Measurements from ENCODE around the gene C4B.
"Not testable (repeated sequence)": the region's sequence is repeated elsewhere in the genome, so short reads cannot be mapped to it uniquely, and the experiment has no call there.

C4B gene

DNA sequence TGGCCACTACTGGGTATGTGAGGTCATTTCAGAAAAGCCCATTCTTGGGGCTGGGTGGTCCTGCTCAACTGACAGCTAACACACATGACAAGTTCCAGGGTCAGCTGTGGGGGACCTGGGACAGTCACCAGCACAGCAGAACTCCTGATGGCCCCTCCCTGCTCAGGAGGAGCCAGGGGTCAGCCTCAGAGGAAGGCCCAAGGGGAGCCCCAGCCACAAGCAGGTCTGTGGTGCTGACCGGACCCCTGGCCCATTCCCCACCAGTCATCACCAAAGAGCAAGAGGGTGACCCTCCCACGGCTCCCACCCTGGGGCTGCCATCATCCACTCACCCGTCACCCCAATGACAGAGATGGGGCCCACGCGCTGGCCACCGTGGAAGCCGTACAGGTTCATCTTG, 41.7 kb downstream of the C4B start:
- FAIRE-seq: no peak

DNA sequence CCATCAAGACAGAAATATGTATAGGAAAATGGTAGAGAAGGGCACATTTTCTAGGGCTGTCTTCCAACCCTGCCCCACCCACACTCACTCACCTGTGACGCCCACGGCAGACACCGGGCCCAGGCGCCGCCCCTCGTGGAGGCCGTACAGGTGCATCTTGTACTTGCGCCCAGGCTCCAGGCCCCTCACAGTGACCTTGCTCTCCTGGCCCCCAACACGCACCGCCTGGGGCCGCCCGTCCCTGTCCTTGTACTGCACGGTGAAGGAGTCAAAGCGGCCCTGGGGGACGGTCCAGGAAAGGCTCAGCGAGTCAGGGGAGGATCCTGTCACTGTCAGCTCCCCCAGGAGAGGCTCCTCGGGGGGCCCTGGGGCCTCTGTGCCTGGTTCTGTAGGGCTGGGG, 43.4 kb downstream of the C4B start:
- no peak for FAIRE-seq

DNA sequence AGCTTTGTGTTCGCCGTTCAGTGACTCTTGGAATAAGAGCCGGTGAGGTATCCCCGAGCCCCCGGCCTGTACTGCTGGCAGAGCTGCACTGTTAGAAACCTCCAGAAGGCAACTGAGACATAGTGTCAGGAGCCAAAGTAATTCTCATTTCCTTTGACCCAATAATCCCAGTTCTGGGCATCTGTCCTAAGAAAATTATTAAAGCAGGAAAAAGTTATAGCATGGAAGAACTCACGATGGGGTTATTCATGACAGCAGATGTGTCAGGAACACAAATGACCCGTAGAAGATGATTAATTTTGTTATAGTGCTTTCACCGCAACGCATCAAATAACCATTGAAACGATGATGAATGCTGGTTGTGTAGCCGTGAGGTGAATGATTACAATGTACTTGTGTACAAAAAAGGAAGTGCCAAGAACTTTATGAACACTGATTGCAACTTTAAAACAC, 43.9 kb downstream of the C4B start:
- FAIRE-seq: no peak

DNA sequence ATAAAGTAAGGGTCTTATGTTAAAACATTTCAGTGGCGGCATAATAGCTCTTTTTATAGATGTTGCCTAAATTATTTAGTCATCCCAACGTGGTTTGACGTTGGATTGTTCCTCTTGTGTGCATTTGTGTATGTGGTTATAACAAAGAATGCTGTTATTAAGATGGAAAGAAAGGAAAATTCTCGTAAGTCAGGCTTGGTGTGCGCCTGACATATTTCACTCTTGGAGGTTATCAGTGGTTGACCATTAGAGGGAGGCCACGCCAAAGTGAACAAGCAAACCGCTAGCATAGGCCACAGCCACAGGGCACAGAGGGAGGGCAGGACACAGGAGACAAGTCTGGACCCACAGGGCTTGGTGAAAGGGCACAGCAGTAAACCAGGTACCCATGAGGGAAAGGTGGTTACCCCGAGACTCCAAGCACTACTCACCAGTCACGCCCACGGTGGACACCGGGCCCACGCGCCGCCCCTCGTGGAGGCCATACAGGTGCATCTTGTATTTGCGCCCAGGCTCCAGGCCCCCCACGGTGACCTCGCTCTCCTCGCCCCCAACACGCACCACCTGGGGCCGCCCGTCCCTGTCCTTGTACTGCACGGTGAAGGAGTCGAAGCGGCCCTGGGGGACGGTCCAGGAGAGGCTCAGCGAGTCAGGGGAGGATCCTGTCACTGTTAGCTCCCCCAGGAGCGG, 46.5 kb downstream of the C4B start:
- FAIRE-seq: no peak

DNA sequence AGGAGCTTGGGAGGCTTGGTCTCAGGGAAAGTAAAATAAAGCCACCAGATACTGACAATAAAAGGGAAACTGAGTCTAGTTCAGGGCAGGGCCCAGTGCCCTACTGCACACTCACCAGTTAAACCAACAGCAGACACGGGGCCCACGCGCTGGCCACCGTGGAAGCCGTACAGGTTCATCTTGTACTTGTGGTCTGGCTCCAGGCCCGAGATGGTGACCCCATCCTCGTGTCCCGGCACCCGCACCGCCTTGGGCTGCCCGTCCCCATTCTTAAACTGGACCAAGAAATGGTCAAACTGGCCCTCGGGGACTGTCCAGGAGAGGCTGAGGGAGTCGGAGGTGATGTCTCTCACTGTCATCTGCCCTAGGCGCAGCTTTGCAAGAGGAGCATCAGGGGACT, 50.1 kb downstream of the C4B start:
- FAIRE-seq: no peak

DNA sequence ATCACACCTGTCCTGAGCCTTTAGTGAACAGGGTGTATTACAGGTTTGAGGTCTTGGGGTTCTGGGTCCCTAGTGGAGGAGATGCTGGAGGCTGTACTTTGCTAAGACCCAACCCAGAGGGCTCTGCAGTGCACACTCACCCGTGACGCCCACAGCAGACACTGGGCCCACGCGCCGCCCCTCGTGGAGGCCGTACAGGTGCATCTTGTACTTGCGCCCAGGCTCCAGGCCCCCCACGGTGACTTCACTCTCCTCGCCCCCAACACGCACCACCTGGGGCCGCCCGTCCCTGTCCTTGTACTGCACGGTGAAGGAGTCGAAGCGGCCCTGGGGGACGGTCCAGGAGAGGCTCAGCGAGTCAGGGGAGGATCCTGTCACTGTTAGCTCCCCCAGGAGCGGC, 52.9 kb downstream of the C4B start:
- not testable (repeated sequence) for FAIRE-seq

DNA sequence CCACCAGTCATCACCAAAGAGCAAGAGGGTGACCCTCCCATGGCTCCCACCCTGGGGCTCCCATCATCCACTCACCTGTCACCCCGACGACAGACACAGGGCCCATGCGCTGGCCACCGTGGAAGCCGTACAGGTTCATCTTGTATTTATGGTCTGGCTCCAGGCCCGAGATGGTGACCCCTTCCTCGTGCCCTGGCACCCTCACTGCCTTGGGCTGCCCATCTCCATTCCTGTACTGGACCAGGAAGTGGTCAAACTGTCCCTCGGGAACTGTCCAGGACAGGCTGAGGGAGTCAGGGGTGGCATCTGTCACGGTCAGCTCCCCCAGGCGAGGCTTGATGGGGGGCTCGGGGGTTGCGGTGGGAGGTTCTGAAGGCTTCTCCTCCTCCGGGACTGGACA, 53.7 kb downstream of the C4B start:
- not testable (repeated sequence) for FAIRE-seq

DNA sequence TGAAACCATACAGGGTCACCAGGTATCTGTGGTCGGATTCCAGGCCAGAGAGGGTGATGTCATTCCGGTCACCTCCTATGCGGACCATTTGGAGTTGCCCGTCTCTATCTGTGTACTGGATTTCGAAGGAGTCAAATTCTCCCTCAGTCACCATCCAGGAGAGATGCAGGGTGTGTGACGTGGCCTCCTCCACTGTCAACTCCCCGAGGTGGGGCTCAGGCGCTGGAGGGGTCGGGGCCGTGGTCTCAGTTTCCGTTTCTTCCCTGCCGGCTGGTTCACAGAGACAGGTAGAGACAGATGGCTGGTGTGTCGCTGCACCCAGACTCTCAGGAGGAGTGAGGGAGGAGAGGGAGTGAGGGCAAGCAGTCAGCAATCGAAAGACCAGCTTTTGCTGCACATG, 54.3 kb downstream of the C4B start:
- FAIRE-seq: no peak

DNA sequence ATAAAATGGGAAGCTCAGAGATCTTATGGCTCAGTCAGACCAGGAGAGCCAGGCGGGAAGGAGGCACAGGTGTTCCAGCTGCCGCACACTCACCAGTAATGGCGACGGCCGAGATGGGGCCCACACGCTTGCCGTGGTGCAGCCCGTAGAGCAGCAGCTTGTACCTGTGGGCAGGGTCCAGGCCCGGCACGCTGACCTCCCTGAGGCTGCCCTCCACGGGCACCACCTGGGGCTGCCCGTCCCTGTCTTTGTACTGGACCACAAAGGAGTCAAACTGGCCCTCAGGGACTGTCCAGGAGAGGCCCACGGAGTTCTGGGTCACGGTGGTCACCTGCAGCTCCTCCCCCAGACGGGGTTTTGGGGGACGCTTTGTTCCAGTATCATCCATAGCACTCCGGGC, 54.9 kb downstream of the C4B start:
- no peak for FAIRE-seq

DNA sequence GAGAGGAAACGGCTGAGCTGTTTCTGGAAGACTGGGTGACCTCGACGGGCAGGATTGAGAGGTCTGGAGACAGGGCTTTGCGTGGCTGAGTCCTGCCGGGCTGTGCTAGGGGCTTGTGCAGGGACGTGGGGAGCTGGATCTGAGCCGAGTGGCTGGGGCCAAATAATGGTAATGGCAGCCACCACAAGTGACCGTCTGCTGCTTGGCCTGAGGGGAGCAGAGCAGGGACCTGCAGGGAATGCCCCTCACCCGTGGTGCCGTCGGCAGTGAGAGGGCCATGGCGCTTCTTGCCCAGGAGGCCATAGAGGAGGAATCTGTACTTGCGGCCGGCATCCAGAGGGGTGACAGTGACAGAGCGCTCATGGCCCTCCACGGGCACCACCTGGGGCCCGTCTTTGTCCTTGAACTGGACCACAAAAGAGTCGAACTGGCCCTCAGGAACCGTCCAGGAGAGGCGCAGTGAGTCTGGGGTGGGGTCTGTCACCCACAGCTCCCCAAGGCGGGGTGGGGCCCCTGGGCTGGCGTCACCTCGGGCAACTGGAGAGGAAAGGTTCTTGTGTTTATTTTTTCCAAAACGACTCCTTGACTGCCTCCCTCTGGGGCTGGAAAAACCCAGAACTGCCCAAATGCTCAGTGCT, 55.4 kb downstream of the C4B start:
- no peak for FAIRE-seq

DNA sequence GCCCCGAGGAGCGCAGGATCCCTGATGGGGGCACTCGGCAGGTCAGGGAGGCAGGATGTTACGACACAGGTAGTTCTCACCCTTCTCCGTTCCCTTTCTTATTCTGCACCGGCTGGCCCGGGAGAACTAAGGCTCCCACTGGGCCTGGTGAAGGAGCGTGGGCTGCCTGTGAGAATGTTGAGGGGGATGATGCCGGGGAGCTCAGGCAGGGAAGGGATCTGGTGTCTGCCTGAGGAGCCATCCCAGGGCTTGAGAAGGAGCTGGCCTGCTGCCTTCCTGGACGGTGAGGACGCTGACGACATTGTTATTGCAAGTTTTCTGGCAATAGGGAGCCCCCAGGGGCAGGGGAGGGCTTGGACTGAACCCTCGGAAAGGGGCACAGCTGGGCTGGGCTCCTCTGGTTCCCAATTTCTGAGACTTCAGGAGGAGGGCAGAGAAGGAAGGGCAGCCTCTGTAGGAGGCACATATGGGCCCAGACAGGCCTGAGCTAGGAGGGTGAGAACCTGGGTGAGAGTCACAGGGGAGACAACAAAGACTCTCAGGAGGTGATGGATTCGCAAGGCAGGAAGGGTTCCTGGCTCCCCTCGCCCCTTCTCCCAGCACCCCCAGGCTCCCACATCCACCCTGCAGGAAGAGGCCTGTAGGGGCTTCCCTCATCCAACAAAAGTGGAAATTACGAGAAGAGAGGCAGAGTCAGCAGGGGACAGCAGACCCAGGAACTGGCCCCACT, 56.4 kb downstream of the C4B start:
- FAIRE-seq: no peak

DNA sequence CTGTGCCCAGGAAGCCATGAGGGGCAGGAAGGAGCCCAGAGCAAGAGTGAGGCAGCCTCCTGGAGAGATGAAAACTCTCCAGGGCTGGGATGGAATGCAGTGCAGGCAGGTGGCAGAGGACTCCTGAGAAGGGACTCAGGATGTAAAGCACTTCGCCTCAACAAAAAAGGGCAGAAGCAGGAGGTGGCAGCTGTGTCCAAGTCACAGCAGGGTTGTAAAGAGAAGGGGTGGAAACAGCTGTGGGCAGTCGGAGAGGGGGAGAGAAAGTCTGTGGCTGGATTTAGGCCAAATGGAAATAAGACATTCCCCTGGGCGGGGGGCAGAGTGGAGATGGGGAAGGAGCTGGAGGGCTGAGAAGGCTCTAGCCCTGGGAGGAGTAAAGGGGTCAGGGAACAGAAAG, 58.5 kb downstream of the C4B start:
- FAIRE-seq: no peak

DNA sequence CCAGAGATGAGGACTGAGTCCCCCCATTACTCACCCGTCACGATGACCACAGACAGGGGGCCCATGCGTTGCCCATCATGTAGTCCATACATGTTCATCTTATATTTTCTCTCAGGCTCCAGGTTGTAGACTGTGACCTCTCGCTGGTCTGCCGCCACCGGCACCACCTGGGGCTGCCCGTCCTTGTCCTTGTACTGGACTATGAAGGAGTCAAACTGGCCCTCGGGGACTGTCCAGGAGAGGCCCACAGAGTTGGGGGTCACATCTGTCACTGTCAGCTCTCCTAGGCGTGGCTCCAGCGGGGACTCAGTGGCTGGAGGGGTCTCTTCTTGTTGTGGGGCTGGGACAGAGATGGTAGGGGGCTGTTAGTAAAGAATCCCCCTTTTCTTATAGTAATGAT, 59.0 kb downstream of the C4B start:
- FAIRE-seq: no peak

DNA sequence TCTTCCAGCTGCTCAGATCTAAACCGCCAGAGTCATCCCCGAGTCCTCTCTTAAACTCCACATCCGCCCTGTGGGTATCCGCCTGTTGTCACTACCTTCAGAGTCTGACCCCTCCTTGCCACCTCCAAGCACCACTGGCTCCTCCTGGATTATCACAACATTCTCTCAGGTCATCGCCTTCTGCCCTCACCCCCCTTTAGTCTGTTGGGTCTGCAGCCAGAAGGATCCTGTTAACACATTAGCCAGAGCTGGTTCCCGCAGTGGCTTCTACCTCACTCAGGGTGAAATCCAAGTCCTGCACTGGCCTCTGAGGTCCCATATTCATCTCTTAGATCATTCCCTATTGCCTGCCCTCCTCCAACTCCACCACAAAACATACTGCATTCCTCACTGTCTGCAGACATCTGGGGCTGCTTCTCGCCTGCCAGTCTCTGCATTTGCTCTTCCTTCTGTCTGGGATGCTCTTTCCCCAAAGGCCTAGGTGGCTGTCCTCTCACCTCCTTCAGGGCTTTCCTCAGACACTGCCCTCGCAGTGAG, 60.5 kb downstream of the C4B start:
- FAIRE-seq: no peak

DNA sequence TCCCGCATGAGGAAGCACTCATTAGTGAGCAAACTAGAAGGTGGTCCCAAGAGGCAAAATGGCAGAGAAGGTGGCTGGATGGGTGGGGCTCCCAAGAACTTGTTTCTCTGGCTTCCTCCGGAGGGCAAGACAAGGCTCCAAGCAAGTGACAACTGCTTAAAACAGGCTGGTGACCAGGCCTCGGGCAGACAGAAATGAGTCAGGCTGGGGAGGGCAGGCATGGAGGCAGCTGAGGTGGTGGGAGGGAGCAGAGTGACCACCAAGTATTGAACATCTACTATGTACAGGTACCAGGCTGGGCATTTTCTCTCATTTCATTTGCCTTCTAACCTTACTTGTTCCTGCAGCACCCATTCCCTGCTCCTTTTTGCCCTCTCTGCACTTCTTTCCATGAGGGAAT, 61.2 kb downstream of the C4B start:
- no peak for FAIRE-seq

DNA sequence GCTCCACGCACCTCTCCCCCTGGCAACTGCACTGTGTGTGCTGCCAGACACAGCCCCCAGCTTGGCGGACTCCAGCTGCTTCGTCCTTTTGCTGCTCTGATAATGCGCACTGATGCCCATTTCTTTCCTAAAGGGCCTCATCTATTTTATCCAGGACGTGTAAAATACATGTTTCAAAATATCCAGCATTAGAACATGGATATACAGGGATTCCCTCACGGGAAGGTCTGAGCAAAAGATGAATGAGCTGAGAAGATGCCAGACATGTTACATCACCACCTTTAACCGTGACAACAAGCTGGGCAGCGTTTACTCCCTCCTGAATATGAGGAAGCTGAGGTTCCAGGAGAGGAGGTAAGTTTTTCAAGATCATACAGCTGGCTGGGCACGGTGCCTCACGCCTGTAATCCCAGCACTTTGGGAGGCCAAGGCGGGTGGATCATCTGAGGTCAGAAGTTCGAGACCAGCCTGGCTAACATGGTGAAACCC, 61.8 kb downstream of the C4B start:
- FAIRE-seq: no peak

DNA sequence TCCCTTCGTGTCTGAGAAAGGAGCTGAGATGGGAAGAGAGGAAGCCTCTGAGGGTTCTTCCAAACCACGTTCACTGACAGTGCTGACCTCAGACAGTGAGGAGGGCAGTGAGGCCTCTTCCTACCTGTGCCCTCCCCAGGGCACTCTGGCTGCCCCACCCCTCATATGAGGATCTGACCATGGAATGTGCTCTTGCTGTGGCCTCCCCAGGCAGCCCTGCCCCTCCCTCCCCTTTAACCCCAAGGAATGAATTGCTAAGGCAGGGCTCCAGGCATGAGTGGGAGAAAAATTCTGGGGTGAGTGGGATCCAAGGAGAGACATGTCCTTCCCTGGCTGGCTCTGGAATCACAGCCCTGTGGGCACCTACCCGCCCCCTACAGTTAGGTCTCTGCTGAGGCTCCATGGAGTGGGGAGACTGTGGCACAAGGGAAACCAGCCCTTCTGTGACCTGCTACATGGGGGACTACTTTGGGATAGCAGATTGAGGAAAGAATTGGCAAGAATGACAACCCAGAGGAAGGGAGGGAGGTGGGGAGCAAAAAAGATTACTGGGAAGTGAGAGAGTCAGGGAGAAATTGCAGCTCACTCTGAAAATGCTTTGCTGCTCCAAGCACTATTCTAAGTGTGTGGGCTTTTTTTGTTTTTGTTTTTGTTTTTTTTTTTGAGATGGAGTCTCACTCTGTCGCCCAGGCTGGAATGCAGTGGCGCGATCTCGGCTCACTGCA, 65.1 kb downstream of the C4B start:
- no peak for FAIRE-seq

DNA sequence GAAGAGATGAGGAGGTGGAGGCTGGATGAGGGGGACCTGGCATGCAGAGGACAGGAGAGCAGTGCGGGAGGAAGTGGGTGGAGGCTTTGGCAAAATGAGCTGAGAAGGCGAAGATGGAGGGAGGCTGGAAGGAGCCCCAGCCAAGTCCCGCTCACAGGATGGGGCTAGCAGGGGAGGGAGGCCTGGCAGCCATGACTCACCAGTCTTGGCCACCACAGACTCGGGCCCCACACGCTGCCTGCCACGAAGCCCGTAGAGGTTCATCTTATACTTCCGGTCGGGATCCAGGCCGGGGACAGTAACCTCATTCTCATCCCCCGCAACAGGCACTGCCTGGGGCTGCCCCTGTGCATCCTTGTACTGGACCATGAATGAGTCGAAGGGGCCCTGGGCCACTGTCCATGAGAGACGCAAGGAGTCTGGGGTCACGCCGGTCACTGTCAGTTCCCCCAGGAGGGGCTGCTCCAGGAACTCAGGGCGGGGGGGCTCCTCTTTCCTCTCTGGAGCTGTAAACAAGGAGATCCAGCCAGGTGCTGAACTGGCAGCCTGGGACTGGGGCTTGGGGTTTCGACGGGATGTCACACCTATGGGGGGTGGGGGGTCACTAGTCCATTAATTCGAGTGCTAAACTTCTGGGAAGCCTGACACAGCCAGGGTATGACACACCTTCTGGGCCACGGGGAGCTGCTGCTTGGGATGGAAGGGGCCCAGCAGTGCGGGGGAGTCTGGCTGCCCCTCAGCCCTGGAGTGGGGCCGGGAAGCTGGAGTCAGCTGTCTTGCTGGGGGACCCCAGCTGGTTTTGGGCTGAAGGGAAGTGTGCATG, 66.8 kb downstream of the C4B start:
- FAIRE-seq: no peak

DNA sequence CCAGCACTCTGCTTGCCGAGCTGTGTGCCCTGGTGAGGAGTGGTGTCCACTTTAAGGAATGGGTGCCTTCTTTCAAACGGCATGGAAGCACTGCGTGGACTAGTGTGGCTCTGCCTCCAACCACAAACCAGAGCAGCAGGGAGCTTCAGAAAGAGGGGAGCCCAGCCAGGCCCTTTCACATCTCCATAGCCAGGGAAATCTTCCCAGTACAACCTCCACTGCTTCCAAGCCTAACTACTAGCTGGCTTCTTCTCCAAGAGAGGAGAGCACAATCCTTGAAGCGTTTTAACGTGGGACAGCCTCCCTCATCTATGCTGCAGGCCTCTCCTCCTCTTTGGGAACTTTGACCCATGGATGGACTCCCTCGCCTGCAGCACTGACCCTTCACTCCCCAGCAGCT, 67.9 kb downstream of the C4B start:
- FAIRE-seq: no peak

DNA sequence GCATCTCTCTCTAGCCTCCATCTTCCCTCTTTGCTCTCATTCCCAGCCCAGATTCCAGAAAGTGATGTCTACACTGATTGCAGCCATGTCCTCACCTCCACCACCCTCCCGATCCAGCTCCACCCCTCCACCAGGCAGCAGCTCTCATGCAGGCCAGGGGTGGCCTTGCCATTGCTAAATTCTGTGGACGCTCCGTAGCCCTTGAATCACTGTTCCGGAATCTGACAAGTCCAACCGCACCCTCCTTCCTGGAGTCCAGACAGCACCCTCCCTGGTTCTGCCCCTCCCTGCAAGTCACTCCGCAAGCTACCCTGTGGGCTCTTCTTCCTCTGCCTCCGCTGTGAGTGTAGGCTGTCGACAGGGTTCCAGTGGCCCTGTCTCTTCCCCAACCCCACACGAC, 68.3 kb downstream of the C4B start:
- no peak for FAIRE-seq

DNA sequence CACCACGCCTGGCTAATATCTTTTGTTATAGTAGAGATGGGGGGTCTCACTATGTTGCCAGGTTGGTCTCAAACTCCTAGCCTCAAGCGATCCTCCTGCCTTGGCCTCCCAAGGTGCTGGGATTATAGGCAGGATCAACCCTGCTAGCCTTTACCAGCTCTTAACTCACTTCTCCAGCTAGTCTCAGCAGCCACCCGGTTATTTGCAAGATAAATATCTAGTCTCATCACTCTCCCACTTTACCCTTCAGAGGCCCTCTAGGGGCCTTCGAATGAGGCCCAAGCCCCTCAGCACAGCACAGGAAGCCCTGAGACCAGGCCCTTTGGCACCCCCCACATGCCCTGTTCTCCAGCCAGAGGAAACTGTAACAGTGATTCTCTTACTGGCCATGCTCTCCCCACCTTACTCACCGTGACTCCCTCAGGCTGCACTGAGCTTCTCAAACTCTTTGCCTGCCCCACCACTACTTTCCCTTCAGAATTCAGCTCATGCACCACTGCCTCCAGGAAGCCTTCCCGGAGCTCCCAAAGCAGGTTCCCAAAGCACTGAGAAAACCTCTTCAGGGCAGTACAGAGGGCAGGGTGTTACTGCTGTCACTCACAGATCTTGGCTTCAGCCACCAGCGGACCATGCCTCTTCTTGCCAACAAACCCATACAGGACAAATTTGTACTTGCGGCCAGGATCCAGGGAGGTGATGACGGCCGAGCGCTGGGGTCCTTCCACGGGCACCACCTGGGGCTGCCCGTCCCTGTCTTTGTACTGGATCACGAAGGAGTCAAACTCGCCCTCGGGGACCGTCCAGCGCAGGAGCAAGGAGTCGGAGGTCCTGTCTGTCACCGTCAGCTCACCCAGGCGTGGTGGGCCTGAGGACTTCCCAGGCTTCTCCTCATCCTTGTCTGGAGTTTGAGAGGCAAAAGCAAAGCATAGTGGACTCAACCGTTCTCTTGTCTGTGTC, 69.5 kb downstream of the C4B start:
- no peak for FAIRE-seq
